NCI-H1417 treated with DMSO at 0.1 percent for 48 hours (cell line): Measurements from ENCODE around the gene BGN.

ENCODE experiments used
- DNase-seq: peaks from one replicate; lab custom pipeline; 2025; lab: John Stamatoyannopoulos, UW

BGN gene

DNA sequence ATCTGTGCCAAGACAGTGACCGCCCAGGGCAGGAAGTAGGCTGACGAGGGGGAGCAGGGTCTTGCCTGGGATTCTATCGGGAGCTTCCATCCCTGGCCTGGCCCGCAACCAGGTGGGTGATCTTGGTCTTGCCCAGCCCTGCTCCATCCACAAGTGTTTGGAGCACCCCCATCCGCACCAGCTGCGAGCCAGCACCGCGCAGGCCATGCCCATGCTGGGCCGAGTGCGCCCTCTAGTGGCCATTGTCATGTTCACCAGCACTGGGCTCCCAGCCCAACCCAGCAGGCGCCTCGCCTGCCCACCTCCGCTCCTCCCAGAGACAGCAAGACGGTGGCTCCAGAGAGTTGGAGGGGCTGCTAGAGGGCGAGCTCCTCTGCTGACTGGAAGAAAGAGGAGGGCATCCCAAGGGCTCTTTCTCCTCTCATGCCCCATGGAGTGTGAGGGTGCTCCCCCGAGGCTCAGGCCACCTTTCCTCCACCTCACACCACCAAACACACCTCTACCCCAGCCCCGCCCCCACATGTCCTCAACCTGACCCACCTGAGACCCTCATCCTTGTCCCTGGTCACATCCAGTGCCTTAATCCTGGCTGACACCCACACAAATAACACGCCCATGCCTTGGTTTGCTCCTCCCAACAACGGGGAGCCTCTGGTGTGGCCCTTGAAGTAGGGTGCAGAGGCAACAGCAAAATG is 12.9 kb downstream of the BGN start:
- DNase-seq, result no peak

DNA sequence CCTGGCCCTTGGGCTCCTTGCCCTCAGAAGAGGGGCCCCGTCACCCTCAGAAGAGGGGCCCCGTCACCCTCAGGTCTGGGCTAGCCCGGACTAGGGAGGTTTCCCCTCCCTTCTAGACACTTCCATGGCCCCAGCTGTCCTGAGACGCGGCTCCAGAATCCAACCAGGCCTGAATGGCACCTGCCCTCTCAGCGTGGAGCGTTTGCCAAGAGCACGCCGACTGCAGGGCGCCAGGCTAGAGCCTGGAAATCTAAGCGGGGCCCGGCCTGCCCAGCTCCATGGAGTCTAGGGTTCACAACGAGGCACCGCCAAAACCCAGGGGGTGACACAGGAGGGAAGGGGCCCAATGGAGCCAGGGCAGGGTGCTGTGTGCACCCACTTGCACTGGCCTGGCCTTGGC is 14.8 kb downstream of the BGN start:
- no peak for DNase-seq

DNA sequence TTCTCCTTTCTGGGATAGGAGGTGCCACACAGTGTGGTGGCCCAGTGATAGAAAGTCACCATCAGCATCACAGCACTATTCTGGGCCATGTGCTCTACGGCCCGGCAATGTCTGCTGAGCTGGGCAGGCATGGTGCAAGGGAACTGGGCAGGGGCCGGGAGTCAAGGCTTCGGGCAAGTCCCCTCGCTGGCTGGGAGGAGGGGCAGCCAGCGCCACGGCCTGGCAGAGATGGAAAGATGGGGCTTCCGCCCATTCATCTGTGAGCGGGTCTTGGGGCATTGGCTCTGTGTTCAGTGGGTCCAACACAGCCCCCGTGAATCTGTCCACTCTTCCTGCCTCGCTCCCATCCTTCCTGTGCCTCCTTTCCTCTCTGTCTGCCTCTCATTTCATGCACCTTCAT is 15.6 kb downstream of the BGN start:
- no peak for DNase-seq

DNA sequence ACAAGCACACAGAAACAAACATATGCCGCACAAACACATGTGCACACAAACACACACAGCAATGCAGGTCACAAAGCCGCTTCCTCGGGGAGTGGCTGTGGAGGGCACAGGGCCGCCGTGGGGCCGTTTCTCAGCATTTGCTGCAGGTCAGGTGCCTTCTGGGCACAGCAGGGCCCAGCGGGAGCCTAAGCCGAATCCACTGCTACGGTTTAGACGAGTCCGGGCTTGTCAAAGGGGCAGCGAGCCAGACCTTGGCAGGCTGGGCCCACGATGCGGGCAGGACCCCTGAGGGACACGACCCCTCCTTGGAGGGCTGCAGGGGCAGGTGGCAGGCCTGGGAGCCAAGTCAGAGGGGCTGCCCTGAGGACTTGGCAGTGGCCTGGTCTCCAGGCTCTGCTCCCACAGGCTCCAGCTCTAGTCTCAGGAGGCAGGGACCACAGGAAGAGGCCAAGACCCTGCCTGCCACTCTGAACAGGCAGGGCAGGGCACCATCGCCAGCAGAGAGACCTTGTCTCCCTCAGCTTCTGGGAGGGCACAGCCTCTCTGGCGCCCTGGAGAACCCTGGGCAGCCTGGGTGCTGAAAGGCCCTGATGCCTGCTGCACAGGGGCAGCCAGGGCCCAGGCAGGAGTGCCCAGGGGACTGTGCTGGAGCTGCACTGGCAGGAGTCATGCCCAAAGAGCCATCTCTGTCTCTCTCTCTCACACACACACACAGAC is 17.2 kb downstream of the BGN start:
- no peak for DNase-seq

DNA sequence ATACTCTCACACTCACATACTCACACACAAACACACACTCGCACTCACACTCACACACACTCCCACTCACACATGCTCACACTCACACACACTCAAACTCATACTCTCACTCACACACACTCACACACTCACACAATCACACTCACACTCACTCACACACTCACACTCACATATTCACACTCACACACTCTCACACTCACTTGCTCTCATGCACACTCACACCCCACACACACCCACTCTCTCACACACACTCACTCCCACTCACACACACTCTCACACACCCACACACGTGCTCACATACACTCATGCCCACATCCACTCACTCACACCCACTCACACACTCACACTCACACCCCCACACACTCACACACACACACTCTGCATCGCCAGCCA is 17.7 kb downstream of the BGN start:
- DNase-seq, result no peak

DNA sequence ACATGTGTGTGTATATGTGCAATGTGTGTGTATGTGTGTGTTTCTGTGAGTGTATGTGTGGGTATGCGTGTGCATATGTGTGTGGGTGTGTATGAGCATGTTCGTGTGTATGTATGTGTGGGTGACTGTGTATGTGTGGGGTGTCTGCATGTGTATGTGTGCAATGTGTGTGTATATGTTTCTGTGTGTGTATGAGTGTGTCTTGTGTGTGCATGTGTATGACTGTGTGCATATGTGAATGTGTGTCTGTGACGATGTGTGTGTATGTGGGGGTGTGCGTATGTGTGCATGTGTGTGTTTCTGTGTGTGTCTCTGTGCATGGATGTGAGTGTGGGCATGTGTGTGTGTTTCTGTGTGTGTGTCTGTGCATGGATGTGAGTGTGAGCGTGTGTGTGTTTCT is 18.5 kb downstream of the BGN start:
- no peak for DNase-seq

DNA sequence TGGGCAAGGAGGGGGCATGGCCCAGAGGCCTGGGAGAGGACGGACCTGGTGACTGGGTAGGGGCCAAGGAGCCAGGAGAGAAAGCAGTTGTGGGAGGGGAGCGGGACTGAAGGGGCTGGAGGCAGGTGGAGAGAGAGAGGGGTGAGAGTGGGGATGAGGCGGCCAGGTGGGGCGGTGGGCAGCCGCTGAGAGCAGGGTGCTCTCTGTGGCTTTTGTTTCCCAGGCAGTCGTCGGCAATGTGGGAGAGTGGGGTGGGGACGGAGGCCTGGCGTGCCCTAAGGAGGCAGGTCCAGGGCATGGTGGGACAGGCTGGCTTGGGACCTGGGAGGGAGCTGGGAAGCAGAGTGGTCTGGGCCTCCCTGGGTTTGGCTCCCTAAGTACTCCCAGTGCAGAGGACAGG is 19.5 kb downstream of the BGN start:
- no peak for DNase-seq

DNA sequence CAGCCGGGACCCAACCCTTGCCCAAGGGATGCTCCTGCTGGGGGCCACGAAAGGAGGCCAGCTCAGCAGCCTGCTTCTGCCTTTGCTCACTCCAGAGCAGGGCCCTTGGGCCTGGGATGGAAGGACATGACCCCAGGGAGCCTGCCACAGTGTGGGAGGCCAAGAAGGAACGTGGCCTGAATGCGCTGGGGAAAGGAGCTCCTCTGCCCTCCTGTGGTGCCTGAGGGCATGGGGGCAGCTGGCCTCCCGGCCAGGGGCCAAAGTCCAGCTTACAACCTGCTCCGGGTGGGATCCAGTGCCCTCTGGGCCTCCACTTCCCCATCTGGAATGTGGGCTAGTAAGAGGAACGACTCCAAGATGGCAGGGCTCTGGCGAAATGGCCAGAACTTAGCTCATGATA is 20.7 kb downstream of the BGN start:
- no peak for DNase-seq

DNA sequence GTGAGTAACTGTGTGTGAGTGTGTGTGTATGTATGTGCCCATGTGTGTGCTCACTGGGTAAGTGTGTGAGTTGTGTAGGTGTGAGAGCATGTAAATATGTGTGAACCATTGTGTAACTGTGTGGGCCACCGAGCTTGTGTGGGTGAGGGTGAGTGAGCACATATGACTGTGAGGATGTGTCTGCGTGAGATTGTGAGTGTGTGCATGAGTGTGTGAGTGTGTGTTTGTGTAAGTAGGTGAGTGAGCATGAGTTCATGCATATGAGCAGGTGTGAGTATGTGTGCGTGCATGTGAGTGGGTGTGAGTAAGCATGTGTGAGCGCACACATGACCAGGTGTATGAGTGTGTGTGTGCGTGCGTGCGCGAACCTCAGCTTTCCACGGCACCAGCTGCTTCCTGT is 21.3 kb downstream of the BGN start:
- no peak for DNase-seq

DNA sequence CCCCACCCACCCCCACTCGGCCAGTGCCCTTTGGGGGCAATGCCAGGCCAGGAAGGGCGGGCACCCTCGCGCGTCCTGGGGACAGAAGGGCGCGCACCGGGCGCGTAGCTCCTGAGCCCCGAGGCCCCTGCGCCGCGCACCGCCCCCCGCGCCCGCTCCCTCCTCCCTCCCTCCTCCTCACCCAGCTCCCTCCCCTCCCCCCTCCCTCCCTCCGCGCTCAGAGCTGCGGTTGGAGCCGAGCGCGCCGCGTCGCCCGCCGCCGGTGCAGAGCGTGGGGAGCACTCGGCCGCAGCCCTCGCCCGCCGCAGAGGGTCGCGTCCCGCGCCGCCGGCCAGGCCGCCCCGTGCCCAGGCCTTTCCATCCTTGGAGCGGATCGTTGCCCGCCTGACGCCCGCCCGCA is 22.6 kb downstream of the BGN start, which contains the start of gene ATP2B3:
ATP2B3 (plus strand) TSS at position 220 of the 400 bp plus-strand sequence. CDS start 18,606 bp downstream, outside the sequence.
- DNase-seq, result no peak

DNA sequence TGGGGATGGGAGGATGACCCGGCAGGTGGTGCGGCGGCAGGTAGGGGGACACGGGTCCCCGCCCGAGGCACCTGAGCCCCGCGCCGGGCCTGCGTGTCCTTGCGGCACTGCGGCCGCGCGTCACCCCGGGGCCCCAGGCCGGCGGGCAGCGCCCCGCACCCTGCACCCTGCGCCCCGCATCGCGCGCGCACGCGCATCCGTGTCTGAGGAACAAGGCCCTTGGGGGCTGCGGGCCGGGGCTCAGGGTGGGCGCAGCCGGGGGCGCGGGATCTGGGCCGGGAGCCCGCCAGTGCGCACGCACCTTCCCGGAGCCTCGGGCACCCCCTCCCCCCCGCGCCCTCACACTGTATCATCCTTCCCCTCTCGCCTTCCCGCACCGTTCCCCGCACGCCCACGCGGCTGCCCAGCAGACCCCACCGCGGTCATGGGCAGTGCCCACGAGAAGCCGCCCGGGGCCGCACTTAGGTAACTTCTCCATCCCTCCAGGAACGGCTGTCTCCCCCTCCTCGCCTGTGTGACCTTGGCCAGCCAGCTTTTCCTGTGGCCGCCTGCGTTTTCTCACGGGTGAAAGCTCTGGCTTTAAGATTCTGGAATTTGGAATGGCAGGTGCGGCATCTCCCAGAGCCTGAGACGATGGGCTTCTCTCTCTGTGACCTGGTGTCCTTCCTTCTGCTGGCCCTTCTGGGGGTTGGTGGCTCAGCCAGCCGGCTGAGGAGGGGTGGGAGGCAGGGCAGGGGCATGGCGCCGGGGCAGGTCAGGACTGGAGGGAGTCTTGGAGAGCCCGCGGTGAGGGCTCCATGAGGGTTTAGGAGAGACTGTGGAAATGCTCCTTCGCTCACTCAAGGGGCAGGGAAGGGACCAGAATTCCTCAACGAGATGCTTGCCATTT is 23.4 kb downstream of the BGN start:
- no peak for DNase-seq

DNA sequence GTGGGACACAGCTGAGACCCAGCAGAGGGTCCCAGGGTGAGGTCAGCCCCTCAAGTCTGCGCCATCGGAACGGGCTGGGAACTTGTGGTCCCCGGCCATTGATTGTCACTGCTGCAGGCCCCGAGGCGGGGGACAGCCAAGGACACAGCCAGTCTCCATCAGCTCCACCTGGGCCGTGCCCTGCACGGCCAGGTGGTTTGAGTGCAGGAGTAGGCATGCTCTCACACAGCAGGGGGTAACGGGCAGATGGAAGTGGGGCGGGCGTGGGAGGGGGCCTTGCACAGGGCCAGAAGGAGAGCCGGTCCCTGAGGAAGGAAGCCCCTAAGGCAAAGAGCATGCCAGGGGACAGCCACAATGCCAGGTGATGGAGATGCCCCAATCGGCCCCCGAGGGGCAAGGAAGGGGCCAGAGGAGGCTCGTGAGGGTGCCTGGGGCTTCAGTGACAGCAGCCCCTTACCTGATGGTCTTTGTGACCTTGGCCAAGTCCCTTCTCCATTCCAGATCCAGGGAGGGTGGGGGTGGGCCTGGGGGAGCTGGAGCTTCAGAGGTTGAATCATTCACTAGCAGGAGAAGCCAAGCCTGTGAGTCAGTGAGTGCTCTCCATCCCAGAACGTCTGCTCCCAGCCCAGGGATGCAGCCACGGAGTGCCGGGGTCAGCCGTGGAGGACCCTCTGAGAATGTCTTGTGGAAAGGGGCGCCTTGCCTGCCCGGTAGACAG is 24.9 kb downstream of the BGN start:
- DNase-seq, result no peak

DNA sequence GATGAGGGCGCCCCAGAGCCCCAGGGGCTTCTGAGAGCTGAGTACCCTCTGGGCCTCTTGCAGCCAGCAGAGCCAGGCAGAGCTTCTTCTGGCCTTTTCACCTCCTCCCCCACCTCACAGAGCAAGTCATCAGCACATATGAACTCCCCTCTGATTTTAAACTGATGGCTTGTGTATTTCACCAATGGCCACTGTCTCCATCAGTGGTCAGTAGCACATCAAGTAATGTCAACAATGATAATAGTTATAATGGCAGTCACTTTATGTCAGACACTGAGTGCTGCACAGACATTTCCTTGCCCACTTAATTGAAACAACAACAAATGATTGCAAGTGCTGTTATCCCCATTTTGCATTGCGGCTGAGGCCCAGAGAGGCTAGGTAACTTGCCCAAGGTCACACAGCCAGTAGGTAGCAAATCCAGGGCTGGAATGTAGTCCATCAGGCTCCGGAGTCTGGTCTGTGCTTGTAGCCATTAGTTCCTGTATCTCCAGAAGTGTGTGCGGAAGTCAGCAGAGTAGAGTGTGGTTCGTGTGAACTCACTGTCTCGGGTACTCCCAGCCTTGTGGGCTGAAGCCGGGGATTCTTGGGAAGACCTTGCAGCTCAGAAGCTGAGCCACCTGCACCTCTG is 25.6 kb downstream of the BGN start:
- no peak for DNase-seq

DNA sequence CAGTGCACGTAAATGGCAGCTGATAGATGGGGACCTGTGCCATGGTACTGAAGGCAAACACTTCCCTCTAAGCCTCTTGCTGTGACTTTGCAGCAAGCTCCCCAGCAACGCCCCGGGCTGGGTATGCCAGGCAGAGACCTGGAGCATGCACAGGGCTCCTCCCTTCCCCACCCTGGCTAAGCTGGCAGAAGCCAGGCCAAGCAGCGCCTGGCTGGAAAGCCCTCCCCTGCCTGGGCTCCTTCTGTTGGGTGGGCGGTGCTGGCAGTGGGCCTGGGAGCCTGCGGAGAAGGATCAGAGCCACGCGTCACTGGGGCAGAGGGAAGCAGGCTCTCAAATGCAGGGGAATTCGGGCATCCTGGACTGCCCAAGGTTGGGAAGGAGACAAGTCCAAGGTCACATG is 26.3 kb downstream of the BGN start:
- DNase-seq, result no peak

DNA sequence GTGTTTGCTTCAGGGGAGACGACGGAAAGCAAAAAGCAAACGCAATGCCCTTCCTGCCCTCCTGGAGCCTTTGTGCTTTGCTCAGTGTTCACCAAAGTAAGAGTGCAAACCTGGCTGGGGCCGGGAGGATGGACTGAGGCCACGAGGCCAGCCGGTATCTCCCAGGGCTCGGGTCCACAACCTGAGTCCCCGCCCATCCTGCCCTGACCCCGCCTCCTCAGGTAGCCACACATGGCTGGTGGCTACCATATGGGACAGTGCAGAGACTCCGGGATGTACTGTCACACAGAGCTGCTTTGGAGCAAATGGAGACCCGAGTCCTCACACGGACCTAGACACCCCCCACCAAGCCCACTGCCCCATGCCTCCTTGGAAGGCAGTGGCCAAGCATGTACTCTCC is 27.5 kb downstream of the BGN start:
- DNase-seq, result no peak

DNA sequence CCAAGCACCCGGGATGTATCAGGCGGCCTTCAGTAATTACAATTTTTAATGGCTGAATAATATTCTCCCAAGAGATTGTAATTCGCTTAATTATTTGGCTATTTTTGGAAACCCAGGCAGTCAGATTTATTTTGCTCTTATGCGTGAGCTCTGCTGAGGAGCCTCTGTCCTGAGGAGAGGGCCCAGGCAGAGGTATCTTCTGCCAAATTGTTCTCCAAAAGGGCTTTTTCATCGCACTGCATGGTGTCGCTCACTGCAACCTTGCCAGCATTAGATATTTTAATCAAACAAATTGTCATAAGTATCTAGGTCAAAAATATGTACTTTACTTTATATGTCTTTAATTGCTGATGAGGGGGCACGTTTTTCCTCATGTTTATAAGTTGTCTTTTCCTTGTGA is 28.5 kb downstream of the BGN start:
- DNase-seq, result no peak

DNA sequence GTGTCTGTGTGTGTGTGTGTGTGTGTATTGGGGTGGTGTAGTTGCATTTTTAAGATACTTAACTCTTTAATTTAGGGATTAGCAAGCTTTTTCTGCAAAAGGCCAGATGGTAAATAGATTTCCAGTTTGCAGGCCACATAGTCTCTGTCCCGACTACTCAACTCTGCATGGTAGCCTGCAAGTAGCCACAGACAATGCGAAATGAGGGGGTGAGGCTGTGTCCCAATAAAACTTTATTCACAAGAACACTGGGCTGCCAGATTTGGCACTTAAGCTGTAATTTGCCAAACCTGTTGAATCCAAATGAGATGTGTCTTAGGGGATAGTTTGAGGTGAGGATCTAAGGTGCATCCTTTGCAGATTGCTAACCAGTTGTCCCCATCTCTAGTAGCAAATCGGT is 29.5 kb downstream of the BGN start:
- no peak for DNase-seq

DNA sequence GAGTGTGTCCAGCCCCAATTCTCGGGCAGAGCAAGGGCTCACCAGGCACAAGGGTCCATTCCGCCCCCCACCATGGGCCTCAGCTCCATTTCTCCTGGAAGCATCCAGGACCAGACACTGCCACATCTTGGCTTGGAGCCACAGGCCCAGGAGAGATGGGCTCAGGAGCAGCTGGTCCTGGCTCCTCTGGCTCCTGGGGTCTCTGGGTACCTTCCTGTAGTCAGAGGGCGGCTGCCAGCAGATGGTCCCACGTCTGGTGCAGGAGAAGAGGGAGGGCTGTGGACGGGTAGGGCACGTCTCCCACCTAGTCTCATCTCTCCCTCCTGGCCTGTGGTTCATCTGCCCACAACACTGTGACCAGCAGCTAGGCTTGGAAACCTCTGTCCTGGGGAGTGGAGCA is 30.7 kb downstream of the BGN start:
- DNase-seq, result no peak

DNA sequence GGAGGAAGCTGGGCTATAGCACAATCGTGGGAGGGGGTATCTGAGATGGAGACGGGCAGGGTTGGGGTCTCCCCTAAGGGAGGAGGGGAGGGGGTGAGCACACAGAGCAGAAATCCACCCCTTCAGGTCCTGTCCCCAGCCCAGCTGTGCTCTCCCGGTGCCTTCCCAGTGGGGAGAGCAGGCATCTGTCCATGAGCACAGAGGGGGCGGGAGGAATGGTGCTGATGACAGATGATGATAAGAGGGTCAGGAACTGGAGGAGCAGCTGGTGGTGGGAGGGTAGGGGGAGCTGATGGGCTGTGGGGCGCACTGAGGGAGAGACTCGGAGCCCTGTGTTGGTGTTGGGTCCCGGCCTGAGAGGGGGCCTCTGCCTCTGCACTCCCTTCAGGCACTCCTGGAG is 31.3 kb downstream of the BGN start:
- no peak for DNase-seq

DNA sequence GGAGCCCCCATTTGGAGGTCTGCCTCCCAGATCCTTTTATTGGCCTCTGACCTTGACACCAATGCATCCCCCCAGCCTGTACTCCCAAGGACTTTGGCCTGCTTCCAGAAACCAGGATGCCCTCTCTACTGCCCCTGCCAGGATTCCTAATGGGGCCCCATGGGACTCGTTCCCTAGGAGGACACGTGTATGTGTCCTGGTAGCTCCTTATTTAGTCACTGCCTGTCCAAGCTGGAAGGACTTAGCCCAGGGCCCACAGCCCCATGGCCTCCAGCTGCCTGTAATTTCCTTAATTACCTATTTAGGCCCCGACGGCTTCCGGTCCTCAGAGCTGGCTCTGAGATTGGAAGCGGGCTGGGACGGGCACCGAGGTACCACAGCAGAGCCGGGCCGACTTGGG is 32.0 kb downstream of the BGN start:
- no peak for DNase-seq

DNA sequence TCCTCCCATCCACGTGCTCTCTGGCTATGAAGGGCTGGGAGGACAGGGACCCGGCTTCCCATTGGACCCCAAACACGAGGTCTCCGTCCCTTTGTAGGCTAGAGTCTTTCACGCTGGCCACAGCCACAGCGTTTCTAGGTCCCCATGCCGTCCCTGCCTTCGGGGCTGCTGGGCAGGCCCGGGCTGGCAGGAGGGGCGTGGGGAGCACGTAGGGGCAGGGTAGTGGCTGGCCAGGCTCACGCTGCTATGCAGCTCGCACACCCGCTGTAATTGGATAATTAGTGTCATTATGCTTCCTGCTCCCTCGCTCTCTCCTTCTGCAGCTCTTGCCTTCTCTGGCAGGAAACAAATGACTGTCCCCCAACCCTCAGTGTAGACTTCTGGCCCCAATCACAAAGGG is 32.4 kb downstream of the BGN start:
- DNase-seq, result peak; percentile 55
